HCT116 (cell line): ENCODE results near the gene CRISP1. TPM values are rescaled to one million over a fixed set of nuclear protein-coding genes. Genes with fewer than 3 reads are reported as not detected.
A peak's percentile ranks its signal among the peaks of the same experiment; 100 is the strongest.

Source experiments
- ATAC-seq: fragments of 200-7000 bp; cut with Tn5 transposase; 2 replicates; pipeline ENCODE4 v1.9.1; 2020; ENCODE audit warnings: mild to moderate bottlenecking, moderate library complexity
- BruUV-seq: library from RNA; stranded (reverse); fragments of 400-500 nt; replicated peaks from 2 replicates; lab custom pipeline; 2021; lab: Mats Ljungman, UMichigan
- CTCF ChIA-PET: fragments of 300-600 bp; sonication (Branson Sonifier 250); formaldehyde crosslinking; loops from one replicate; lab custom pipeline; 2021; ENCODE audit warnings: antibody characterized with exemption; lab: Charles Lee
- POLR2A ChIA-PET: fragments of 300-600, 350-600 bp; sonication (Branson Sonifier 250); formaldehyde crosslinking; loops from one replicate; lab custom pipeline; 2021; ENCODE audit warnings: antibody characterized with exemption; lab: Charles Lee
- RAD21 ChIA-PET, 2 experiments: fragments of 300-600 bp; sonication (Branson Sonifier 250); formaldehyde crosslinking; loops; one replicate each; lab custom pipeline; 2023; ENCODE audit warnings: low total read pairs in 2 of 2; ENCODE audit not compliant: uncharacterized antibody in 2 of 2, unreplicated experiment in 2 of 2, low non-redundant PET in 1 of 2; lab: Charles Lee
- DNase-seq: peaks from one replicate; pipeline ENCODE4 v3.0.0-alpha.2; 2010; ENCODE audit warnings: low read depth, low spot score
- H2AFZ ChIP-seq: fragments of 200-600 bp; shearing (Covaris generic), sonication (generic); 2 replicates; pipeline ENCODE4 v1.6.1; 2017; ENCODE audit warnings: low read depth, mixed run types, mixed read lengths, antibody characterized with exemption, low read length; ENCODE audit not compliant: poor library complexity, severe bottlenecking
- H3K27ac ChIP-seq: 2 replicates; pipeline ENCODE4 v1.5.1; 2012; ENCODE audit warnings: low read depth, low read length
- H3K27me3 ChIP-seq: fragments of 200-600 bp; sonication (generic); 2 replicates; pipeline ENCODE4 v1.6.1; 2016; ENCODE audit warnings: mixed run types, low read length, mixed read lengths; ENCODE audit not compliant: insufficient read depth
- H3K36me3 ChIP-seq, 2 experiments: fragments of 200-500 bp in 1 of 2; fragments of 200-600 bp in 1 of 2; sonication (Bioruptor generic) in 1 of 2; sonication (generic) in 1 of 2; 2 replicates each; pipeline versions ENCODE4 v1.5.1 to v1.6.1; 2014 to 2016; ENCODE audit warnings: low read length in 2 of 2, inconsistent platforms in 1 of 2, mixed read lengths in 1 of 2, mixed run types in 1 of 2; ENCODE audit not compliant: insufficient read depth in 2 of 2, control insufficient read depth in 1 of 2
- H3K4me1 ChIP-seq, 2 experiments: fragments of 200-600 bp in 1 of 2; sonication (generic) in 1 of 2; 2 replicates each; pipeline versions ENCODE4 v1.5.1 to v1.6.1; 2012 to 2017; ENCODE audit warnings: low read length in 2 of 2, inconsistent platforms in 1 of 2, mild to moderate bottlenecking in 1 of 2, mixed read lengths in 1 of 2, mixed run types in 1 of 2, moderate library complexity in 1 of 2; ENCODE audit not compliant: insufficient read depth in 2 of 2, control insufficient read depth in 1 of 2
- H3K4me2 ChIP-seq: fragments of 200-600 bp; sonication (generic); 2 replicates; pipeline ENCODE4 v1.6.1; 2017; ENCODE audit warnings: mixed run types, low read length, mixed read lengths
- H3K4me3 ChIP-seq, 2 experiments: fragments of 200-600 bp in 1 of 2; sonication (generic) in 1 of 2; replicated peaks in 1 of 2; 2 replicates each; pipeline ENCODE4 v1.5.1; 2011 to 2016; ENCODE audit warnings: low read length in 2 of 2, control low read depth in 1 of 2, low read depth in 1 of 2, mild to moderate bottlenecking in 1 of 2, mixed read lengths in 1 of 2, mixed run types in 1 of 2
- H3K79me2 ChIP-seq: fragments of 200-600 bp; sonication (generic); 2 replicates; pipeline ENCODE4 v1.6.1; 2017; ENCODE audit warnings: mild to moderate bottlenecking, mixed run types, low read length, moderate library complexity, mixed read lengths; ENCODE audit not compliant: insufficient read depth
- H3K9ac ChIP-seq: fragments of 200-600 bp; sonication (generic); 2 replicates; pipeline ENCODE4 v1.6.1; 2016; ENCODE audit warnings: low read length, mixed read lengths
- H3K9me2 ChIP-seq: fragments of 200-600 bp; sonication (generic), shearing (Covaris generic); 2 replicates; pipeline ENCODE4 v1.6.1; 2017; ENCODE audit warnings: mixed run types, mild to moderate bottlenecking, moderate library complexity; ENCODE audit not compliant: insufficient read depth
- H3K9me3 ChIP-seq, 2 experiments: fragments of 200-500 bp in 1 of 2; fragments of 200-600 bp in 1 of 2; sonication (Bioruptor generic) in 1 of 2; sonication (generic) in 1 of 2; 2 replicates each; pipeline ENCODE4 v1.6.1; 2014 to 2017; ENCODE audit warnings: low read length in 2 of 2, mixed read lengths in 2 of 2, inconsistent platforms in 1 of 2, low read depth in 1 of 2, mild to moderate bottlenecking in 1 of 2, mixed run types in 1 of 2, moderate library complexity in 1 of 2; ENCODE audit not compliant: control insufficient read depth in 1 of 2, insufficient read depth in 1 of 2
- H4K20me1 ChIP-seq: fragments of 200-600 bp; sonication (generic), shearing (Covaris generic); 2 replicates; pipeline ENCODE4 v1.6.1; 2017; ENCODE audit warnings: mixed run types, mild to moderate bottlenecking, moderate library complexity; ENCODE audit not compliant: insufficient read depth
- CEBPB ChIP-seq: IDR thresholded peaks from 2 replicates; pipeline ENCODE4 v1.6.1; 2012; ENCODE audit warnings: low read depth
- EGR1 ChIP-seq: IDR thresholded peaks from 2 replicates; pipeline ENCODE4 v1.6.1; 2012; ENCODE audit warnings: low read depth
- ELF1 ChIP-seq: IDR thresholded peaks from 2 replicates; pipeline ENCODE4 v1.6.1; 2012; ENCODE audit warnings: low read depth, borderline replicate concordance
- EZH2 ChIP-seq: fragments of 200-600 bp; sonication (generic); IDR thresholded peaks from 2 replicates; pipeline ENCODE4 v1.6.1; 2017; ENCODE audit warnings: antibody characterized with exemption, mixed run types
- EZH2phosphoT487 ChIP-seq: fragments of 200-600 bp; IDR thresholded peaks from 2 replicates; pipeline ENCODE4 v1.6.1; 2018; ENCODE audit warnings: antibody characterized with exemption, borderline replicate concordance
- FOSL1 ChIP-seq: IDR thresholded peaks from 2 replicates; pipeline ENCODE4 v1.6.1; 2012; ENCODE audit warnings: low read depth
- JUND ChIP-seq: IDR thresholded peaks from 2 replicates; pipeline ENCODE4 v1.6.1; 2012
- POLR2AphosphoS5 ChIP-seq: IDR thresholded peaks from 2 replicates; pipeline ENCODE4 v1.6.1; 2011; ENCODE audit warnings: mild to moderate bottlenecking, low read depth, low read length, moderate library complexity
- RAD21 ChIP-seq: IDR thresholded peaks from 2 replicates; pipeline ENCODE4 v1.6.1; 2012; ENCODE audit warnings: low read depth, mild to moderate bottlenecking
- SP1 ChIP-seq: IDR thresholded peaks from 2 replicates; pipeline ENCODE4 v1.6.1; 2012; ENCODE audit warnings: low read depth
- TCF7L2 ChIP-seq: IDR thresholded peaks from 2 replicates; pipeline ENCODE4 v1.7.0; 2011; ENCODE audit warnings: borderline replicate concordance, inconsistent platforms; ENCODE audit not compliant: insufficient read depth, insufficient read length; ENCODE audit errors: extremely low read depth
- YY1 ChIP-seq: IDR thresholded peaks from 2 replicates; pipeline ENCODE4 v1.6.1; 2011; ENCODE audit warnings: low read length, low read depth, moderate library complexity, mild to moderate bottlenecking; ENCODE audit not compliant: insufficient replicate concordance; ENCODE audit errors: extremely low read depth
- ZBTB33 ChIP-seq: IDR thresholded peaks from 2 replicates; pipeline ENCODE4 v1.6.1; 2011; ENCODE audit warnings: mild to moderate bottlenecking, low read length, moderate library complexity; ENCODE audit not compliant: insufficient replicate concordance; ENCODE audit errors: extremely low read depth
- ZFX ChIP-seq: fragments of 450-650 bp; IDR thresholded peaks from 2 replicates; pipeline ENCODE4 v1.6.1; 2017
- ZNF274 ChIP-seq: fragments of 200-500 bp; sonication (Bioruptor generic); IDR thresholded peaks from 2 replicates; pipeline ENCODE4 v1.6.1; 2014; ENCODE audit warnings: mild to moderate bottlenecking, low read depth, low read length, inconsistent platforms
- intact Hi-C: fragments of 100-400 bp; cut with micrococcal nuclease; formaldehyde crosslinking; loops from 2 replicates; pipeline ENCODE4 v1.10.0; 2022
- total RNA-seq: library from RNA; stranded (reverse); gene quantifications from one replicate; pipeline ENCODE4 v1.2.1, GENCODE V29; 2021; ENCODE audit not compliant: unreplicated experiment
- TF ChIP-seq, protein P1 (sequence below), 3 experiments: fragments of 200-600 bp in 1 of 3; sonication (generic) in 1 of 3; IDR thresholded peaks in 2 of 3; conservative IDR thresholded peaks in 1 of 3; 2 replicates each; pipeline ENCODE4 v1.5.1; 2012 to 2017; ENCODE audit warnings: low read depth in 2 of 3, low read length in 2 of 3, antibody characterized with exemption in 1 of 3, borderline replicate concordance in 1 of 3, control low read depth in 1 of 3, mild to moderate bottlenecking in 1 of 3, mixed read lengths in 1 of 3, mixed run types in 1 of 3, moderate library complexity in 1 of 3; ENCODE audit not compliant: insufficient read depth in 1 of 3

Gene CRISP1
- total RNA-seq, 1 experiment from 2014 or later = not detected

- peak overlapping the region; percentile 98 for H2AFZ ChIP-seq
- ChIA-PET RAD21 (interaction anchor here (0.7 to 1.3 kb wide), 7 partner anchors 21 to 396 kb away, joined by 3 to 6 read pairs (median 4); no protein-coding TSS in a partner anchor), POLR2A (no interaction called here), CTCF (interaction anchor here (0.6 to 2.1 kb wide), 8 partner anchors 21 to 399 kb away, joined by 3 to 25 read pairs (median 4); no protein-coding TSS in a partner anchor)
- BruUV-seq = no TSS peak
- intact Hi-C loops = loop anchor here (1.0 kb wide), 3 partner anchors 226 to 396 kb away; no protein-coding TSS in a partner anchor
- no peaks in the 10 kb centered on the region for H3K36me3 ChIP-seq
- no peak overlapping the region for H3K4me3 ChIP-seq
- no peak overlapping the region for H3K27ac ChIP-seq
- no peaks in the 10 kb centered on the region for H4K20me1 ChIP-seq
- no peak overlapping the region for H3K4me2 ChIP-seq
- DNase-seq = peak; percentile 56
- H3K79me2 ChIP-seq = no peaks in the 10 kb centered on the region
- H3K4me1 ChIP-seq = no peaks in the 10 kb centered on the region
- H3K27me3 ChIP-seq = no peaks in the 10 kb centered on the region
- ATAC-seq = peak; percentile 88
- H3K9ac ChIP-seq = no peak overlapping the region
- TF ChIP-seq CEBPB = no peak
- peak; percentile 82 for TF ChIP-seq RAD21
- TF ChIP-seq, protein P1, sequence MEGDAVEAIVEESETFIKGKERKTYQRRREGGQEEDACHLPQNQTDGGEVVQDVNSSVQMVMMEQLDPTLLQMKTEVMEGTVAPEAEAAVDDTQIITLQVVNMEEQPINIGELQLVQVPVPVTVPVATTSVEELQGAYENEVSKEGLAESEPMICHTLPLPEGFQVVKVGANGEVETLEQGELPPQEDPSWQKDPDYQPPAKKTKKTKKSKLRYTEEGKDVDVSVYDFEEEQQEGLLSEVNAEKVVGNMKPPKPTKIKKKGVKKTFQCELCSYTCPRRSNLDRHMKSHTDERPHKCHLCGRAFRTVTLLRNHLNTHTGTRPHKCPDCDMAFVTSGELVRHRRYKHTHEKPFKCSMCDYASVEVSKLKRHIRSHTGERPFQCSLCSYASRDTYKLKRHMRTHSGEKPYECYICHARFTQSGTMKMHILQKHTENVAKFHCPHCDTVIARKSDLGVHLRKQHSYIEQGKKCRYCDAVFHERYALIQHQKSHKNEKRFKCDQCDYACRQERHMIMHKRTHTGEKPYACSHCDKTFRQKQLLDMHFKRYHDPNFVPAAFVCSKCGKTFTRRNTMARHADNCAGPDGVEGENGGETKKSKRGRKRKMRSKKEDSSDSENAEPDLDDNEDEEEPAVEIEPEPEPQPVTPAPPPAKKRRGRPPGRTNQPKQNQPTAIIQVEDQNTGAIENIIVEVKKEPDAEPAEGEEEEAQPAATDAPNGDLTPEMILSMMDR (IDR thresholded peaks at IDR 0.05 in 2 of 3, conservative IDR thresholded peaks at IDR 0.05 in 1 of 3; ENCODE audit: borderline replicate concordance in 1 of 3, insufficient read depth in 1 of 3, low read depth in 2 of 3, low read length in 2 of 3) = peak; percentile 33 to 73 (median 65); a peak in 4 of 6 replicates
- H3K9me2 ChIP-seq = no peaks in the 10 kb centered on the region
- no peaks in the 10 kb centered on the region for H3K9me3 ChIP-seq
These were observed 17.0 kb downstream of the CRISP1 start for GRCh38 chr6:49849213-49849907.

DNA sequence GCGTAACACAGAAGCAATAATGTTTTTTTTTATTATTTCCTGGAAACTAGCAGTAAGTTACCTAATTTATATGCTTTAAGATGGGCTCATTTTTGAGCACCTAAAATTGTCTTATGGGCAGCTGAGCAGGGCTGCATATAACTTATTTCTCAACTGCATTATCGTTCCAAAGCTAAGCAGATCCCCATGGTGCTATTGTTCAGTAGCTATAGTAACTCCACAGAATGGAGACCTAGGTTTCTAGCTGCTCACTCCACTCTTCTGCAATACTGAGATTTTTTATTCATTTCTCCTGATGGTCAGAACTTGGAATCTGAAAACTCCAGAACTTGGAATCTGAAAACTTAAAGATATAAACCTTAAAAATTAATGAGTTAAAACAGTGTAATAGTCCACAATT, 18.7 kb downstream of the CRISP1 start:
- BruUV-seq = no TSS peak
- no peak for DNase-seq
- RAD21 ChIA-PET = no interaction called here
- H3K4me1 ChIP-seq = no peaks in the 10 kb centered on the region
- no peak overlapping the region for H3K4me3 ChIP-seq
- H4K20me1 ChIP-seq = no peaks in the 10 kb centered on the region
- no peak for ATAC-seq
- intact Hi-C loops = no loop called here
- no peaks in the 10 kb centered on the region for H3K27me3 ChIP-seq
- H3K9me2 ChIP-seq = no peaks in the 10 kb centered on the region
- H3K27ac ChIP-seq = no peak overlapping the region
- no peaks in the 10 kb centered on the region for H3K36me3 ChIP-seq
- CTCF ChIA-PET = interaction anchor here (1.2 kb wide), 1 partner anchor 315 kb away, joined by 3 read pairs; no protein-coding TSS in a partner anchor
- no peak overlapping the region for H3K9ac ChIP-seq
- no peaks in the 10 kb centered on the region for H3K9me3 ChIP-seq
- POLR2A ChIA-PET = no interaction called here
- no peaks in the 10 kb centered on the region for H3K79me2 ChIP-seq
- H2AFZ ChIP-seq = no peak overlapping the region
- no peak overlapping the region for H3K4me2 ChIP-seq
- no peak for TF ChIP-seq TCF7L2
- no peak for TF ChIP-seq ZBTB33
- TF ChIP-seq FOSL1 = no peak
- TF ChIP-seq EZH2phosphoT487 = no peak
- no peak for TF ChIP-seq ZNF274
- TF ChIP-seq EZH2 = no peak
- TF ChIP-seq ZFX = no peak
- TF ChIP-seq RAD21 = no peak
- no peak for TF ChIP-seq POLR2AphosphoS5
- no peak for TF ChIP-seq JUND
- TF ChIP-seq EGR1 = no peak
- no peak for TF ChIP-seq SP1
- no peak for TF ChIP-seq CEBPB
- TF ChIP-seq ELF1 = no peak
- no peak for TF ChIP-seq YY1
